ENCODE data around the gene TBC1D1. TPM values are rescaled to one million over a fixed set of nuclear protein-coding genes. Genes with fewer than 3 reads are reported as not detected.

The TBC1D1 gene
- total and polyA plus RNA-seq, 2 donors (not counting 1 experiment from before 2014, with no cell fraction given): 39.7 to 90.0 TPM

DNA sequence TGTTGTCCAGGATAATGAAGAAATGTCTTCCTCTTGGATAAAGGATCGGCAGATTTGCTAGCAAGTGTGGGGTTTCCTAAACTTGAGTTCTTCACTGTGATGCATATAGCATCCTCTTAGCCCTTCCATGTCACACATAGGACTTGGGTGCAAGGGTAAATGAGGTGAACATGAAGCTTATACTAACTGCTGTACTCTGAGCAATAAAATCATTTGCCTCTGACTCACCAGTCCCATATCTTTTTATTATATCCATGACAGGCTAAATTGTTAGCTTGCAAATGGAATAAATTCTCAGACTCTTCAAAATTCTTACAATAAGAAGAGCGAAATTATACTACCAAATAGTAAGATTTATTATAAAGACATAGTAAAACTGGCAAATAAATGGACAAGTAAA lies 14.7 kb upstream of the TBC1D1 start:
- no peak overlapping the region for H2AFZ ChIP-seq (ENCODE audit: low read length)
- H3K9me3 ChIP-seq (ENCODE audit: control insufficient read depth, insufficient read depth, low read depth, low read length): no peaks in the 10 kb centered on the region
- no peaks in the 10 kb centered on the region for H3K36me3 ChIP-seq (ENCODE audit: control insufficient read depth, insufficient read depth, low read length)
- no peak overlapping the region for H3K9ac ChIP-seq (ENCODE audit: insufficient read depth, low read length)
- H3K27me3 ChIP-seq (ENCODE audit: control insufficient read depth, insufficient read depth, low read length): no peaks in the 10 kb centered on the region
- no peaks in the 10 kb centered on the region for H3K79me2 ChIP-seq (ENCODE audit: control insufficient read depth, insufficient read depth, low read length)
- H4K20me1 ChIP-seq (ENCODE audit: control insufficient read depth, extremely low read depth, insufficient read depth, low read length): no peaks in the 10 kb centered on the region
- no peak overlapping the region for H3K27ac ChIP-seq (ENCODE audit: insufficient read depth, low read length)
- H3K4me2 ChIP-seq (ENCODE audit: extremely low read depth, insufficient read depth, low read length): no peak overlapping the region
- H3K4me3 ChIP-seq (replicated peaks in 1 of 4; ENCODE audit: control extremely low read depth in 1 of 4, insufficient read depth in 1 of 4, low read depth in 3 of 4, low read length in 4 of 4): no peak overlapping the region
- no peak for DNase-seq (ENCODE audit: low read depth in 2 of 2)
- H3K4me1 ChIP-seq (ENCODE audit: control insufficient read depth, extremely low read depth, insufficient read depth, low read length): no peaks in the 10 kb centered on the region
- no peak for TF ChIP-seq EZH2 (IDR thresholded peaks at IDR 0.05; ENCODE audit: low read length, missing control alignments)
- TF ChIP-seq, protein P1, sequence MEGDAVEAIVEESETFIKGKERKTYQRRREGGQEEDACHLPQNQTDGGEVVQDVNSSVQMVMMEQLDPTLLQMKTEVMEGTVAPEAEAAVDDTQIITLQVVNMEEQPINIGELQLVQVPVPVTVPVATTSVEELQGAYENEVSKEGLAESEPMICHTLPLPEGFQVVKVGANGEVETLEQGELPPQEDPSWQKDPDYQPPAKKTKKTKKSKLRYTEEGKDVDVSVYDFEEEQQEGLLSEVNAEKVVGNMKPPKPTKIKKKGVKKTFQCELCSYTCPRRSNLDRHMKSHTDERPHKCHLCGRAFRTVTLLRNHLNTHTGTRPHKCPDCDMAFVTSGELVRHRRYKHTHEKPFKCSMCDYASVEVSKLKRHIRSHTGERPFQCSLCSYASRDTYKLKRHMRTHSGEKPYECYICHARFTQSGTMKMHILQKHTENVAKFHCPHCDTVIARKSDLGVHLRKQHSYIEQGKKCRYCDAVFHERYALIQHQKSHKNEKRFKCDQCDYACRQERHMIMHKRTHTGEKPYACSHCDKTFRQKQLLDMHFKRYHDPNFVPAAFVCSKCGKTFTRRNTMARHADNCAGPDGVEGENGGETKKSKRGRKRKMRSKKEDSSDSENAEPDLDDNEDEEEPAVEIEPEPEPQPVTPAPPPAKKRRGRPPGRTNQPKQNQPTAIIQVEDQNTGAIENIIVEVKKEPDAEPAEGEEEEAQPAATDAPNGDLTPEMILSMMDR (conservative IDR thresholded peaks at IDR 0.05 in 1 of 2, IDR thresholded peaks at IDR 0.05 in 1 of 2; ENCODE audit: low read depth in 1 of 2, low read length in 2 of 2): no peak

DNA sequence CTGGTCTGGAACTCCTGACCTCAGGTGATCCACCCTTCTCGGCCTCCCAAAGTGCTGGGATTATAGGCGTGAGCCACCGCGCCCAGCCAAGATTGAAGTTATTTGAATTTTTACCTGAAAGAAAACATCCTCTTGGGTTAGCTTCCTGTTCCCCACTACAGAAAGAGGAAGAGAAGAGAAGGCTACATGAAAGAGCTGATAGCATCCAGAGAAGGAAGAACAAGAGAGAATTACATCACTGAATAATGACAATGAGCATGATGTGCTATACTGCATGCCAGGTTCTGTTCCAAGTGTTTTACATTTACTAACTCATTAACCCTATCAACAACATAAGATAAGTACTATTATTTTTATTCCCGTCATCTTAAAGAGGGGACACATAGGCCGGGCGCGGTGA lies 11.5 kb upstream of the TBC1D1 start:
- DNase-seq (ENCODE audit: low read depth in 2 of 2): no peak
- H3K9me3 ChIP-seq (ENCODE audit: control insufficient read depth, insufficient read depth, low read depth, low read length): no peaks in the 10 kb centered on the region
- no peak overlapping the region for H3K27ac ChIP-seq (ENCODE audit: insufficient read depth, low read length)
- no peaks in the 10 kb centered on the region for H3K4me1 ChIP-seq (ENCODE audit: control insufficient read depth, extremely low read depth, insufficient read depth, low read length)
- H3K36me3 ChIP-seq (ENCODE audit: control insufficient read depth, insufficient read depth, low read length): no peaks in the 10 kb centered on the region
- H3K79me2 ChIP-seq (ENCODE audit: control insufficient read depth, insufficient read depth, low read length): no peaks in the 10 kb centered on the region
- H2AFZ ChIP-seq (ENCODE audit: low read length): no peak overlapping the region
- no peak overlapping the region for H3K9ac ChIP-seq (ENCODE audit: insufficient read depth, low read length)
- H3K4me2 ChIP-seq (ENCODE audit: extremely low read depth, insufficient read depth, low read length): no peak overlapping the region
- H3K4me3 ChIP-seq (replicated peaks in 1 of 4; ENCODE audit: control extremely low read depth in 1 of 4, insufficient read depth in 1 of 4, low read depth in 3 of 4, low read length in 4 of 4): no peak overlapping the region
- H3K27me3 ChIP-seq (ENCODE audit: control insufficient read depth, insufficient read depth, low read length): no peaks in the 10 kb centered on the region
- H4K20me1 ChIP-seq (ENCODE audit: control insufficient read depth, extremely low read depth, insufficient read depth, low read length): no peaks in the 10 kb centered on the region
- TF ChIP-seq, protein P1 (conservative IDR thresholded peaks at IDR 0.05 in 1 of 2, IDR thresholded peaks at IDR 0.05 in 1 of 2; ENCODE audit: low read depth in 1 of 2, low read length in 2 of 2): no peak
- no peak for TF ChIP-seq EZH2 (IDR thresholded peaks at IDR 0.05; ENCODE audit: low read length, missing control alignments)

DNA sequence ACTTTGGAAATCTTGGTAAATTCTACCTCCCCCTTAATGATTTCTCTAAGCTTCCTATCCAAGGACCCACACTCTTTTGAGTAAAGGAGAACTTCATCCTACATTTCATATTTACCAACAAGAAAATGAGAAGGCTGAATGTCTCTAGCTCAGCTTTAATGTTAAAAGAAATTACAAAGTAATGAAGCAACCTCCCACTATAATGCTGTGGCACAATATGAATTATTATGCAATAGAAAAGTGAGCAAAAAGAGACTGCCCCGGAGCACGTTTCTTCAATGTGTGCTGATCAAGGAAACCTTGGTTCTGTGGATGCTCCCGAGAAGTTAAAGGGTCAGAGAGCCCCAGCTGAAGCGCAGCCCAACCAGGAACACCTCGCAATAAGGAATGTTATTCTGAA lies 9.1 kb upstream of the TBC1D1 start:
- Histone ChIP-seq H3K4me2 (ENCODE audit: extremely low read depth, insufficient read depth, low read length) (no peak overlapping the region), H3K27me3 (ENCODE audit: control insufficient read depth, insufficient read depth, low read length) (no peaks in the 10 kb centered on the region), H2AFZ (ENCODE audit: low read length) (no peak overlapping the region), H3K79me2 (ENCODE audit: control insufficient read depth, insufficient read depth, low read length) (no peaks in the 10 kb centered on the region), H3K4me3 (replicated peaks in 1 of 4; ENCODE audit: control extremely low read depth in 1 of 4, insufficient read depth in 1 of 4, low read depth in 3 of 4, low read length in 4 of 4) (no peak overlapping the region), H3K36me3 (ENCODE audit: control insufficient read depth, insufficient read depth, low read length) (no peaks in the 10 kb centered on the region), H3K9me3 (ENCODE audit: control insufficient read depth, insufficient read depth, low read depth, low read length) (no peaks in the 10 kb centered on the region), H3K4me1 (ENCODE audit: control insufficient read depth, extremely low read depth, insufficient read depth, low read length) (no peaks in the 10 kb centered on the region), H4K20me1 (ENCODE audit: control insufficient read depth, extremely low read depth, insufficient read depth, low read length) (no peaks in the 10 kb centered on the region), H3K9ac (ENCODE audit: insufficient read depth, low read length) (no peak overlapping the region), H3K27ac (ENCODE audit: insufficient read depth, low read length) (no peak overlapping the region)
- TF ChIP-seq, protein P1 (conservative IDR thresholded peaks at IDR 0.05 in 1 of 2, IDR thresholded peaks at IDR 0.05 in 1 of 2; ENCODE audit: low read depth in 1 of 2, low read length in 2 of 2): no peak
- no peak for TF ChIP-seq EZH2 (IDR thresholded peaks at IDR 0.05; ENCODE audit: low read length, missing control alignments)
- DNase-seq (ENCODE audit: low read depth in 2 of 2): no peak
